Natural killer cell (primary cell): ENCODE data around the gene RBFA. TPM values are rescaled to one million over a fixed set of nuclear protein-coding genes. Genes with fewer than 3 reads are reported as not detected.

Experiments
- ATAC-seq, 3 donors: fragments of 150-1000 bp in 2 of 3; fragments of 200-7000 bp in 1 of 3; cut with Tn5 transposase; 1 replicate in 1 of 3; 2 replicates in 2 of 3; pipeline ENCODE4 v1.10.0; 2021; ENCODE audit warnings: mild to moderate bottlenecking in 2 of 3, moderate library complexity in 2 of 3
- DNase-seq, 2 donors: peaks; one replicate each; pipeline versions ENCODE4 v3.0.0 to v3.0.0-alpha.2; 2013 to 2021; ENCODE audit warnings: mixed read lengths in 1 of 2
- H3K27ac ChIP-seq: one replicate; pipeline ENCODE4 v1.5.1; 2013; ENCODE audit warnings: mild to moderate bottlenecking, low read length
- H3K27me3 ChIP-seq: one replicate; pipeline ENCODE4 v1.6.1; 2013; ENCODE audit warnings: low read length; ENCODE audit not compliant: control insufficient read depth, insufficient read depth
- H3K36me3 ChIP-seq: one replicate; pipeline ENCODE4 v1.6.1; 2013; ENCODE audit warnings: low read length; ENCODE audit not compliant: control insufficient read depth, insufficient read depth
- H3K4me1 ChIP-seq: one replicate; pipeline ENCODE4 v1.6.1; 2013; ENCODE audit warnings: low read length; ENCODE audit not compliant: control insufficient read depth, insufficient read depth
- H3K4me3 ChIP-seq: one replicate; pipeline ENCODE4 v1.5.1; 2013; ENCODE audit warnings: low read length
- H3K9me3 ChIP-seq: one replicate; pipeline ENCODE4 v1.6.1; 2013; ENCODE audit warnings: low read length; ENCODE audit not compliant: control insufficient read depth, insufficient read depth
- H3K27ac Mint-ChIP-seq, 2 donors: one replicate each; pipeline ENCODE4 v1.8.0; 2022; ENCODE audit warnings: mild to moderate bottlenecking in 2 of 2, mixed read lengths in 2 of 2, moderate library complexity in 1 of 2
- H3K27me3 Mint-ChIP-seq, 2 donors: one replicate each; pipeline ENCODE4 v1.8.0; 2022; ENCODE audit warnings: low read depth in 2 of 2, mixed read lengths in 2 of 2
- H3K36me3 Mint-ChIP-seq: one replicate; pipeline ENCODE4 v1.8.0; 2022; ENCODE audit warnings: mixed read lengths
- H3K4me1 Mint-ChIP-seq, 2 donors: one replicate each; pipeline ENCODE4 v1.8.0; 2022; ENCODE audit warnings: mixed read lengths in 2 of 2
- H3K4me3 Mint-ChIP-seq: one replicate; pipeline ENCODE4 v1.8.0; 2022; ENCODE audit warnings: mild to moderate bottlenecking, moderate library complexity, mixed read lengths
- H3K9me3 Mint-ChIP-seq, 2 donors: one replicate each; pipeline ENCODE4 v1.8.0; 2022; ENCODE audit warnings: mixed read lengths in 2 of 2
- WGBS: methylation state at CpG from one replicate; pipeline ENCODE4 v1.1.7; 2013; ENCODE audit warnings: missing lambda C conversion rate; ENCODE audit not compliant: insufficient coverage; 5-methylcytosine and 5-hydroxymethylcytosine counted together
- intact Hi-C: fragments of 100-400 bp; cut with micrococcal nuclease; formaldehyde crosslinking; loops from one replicate; pipeline ENCODE4 v1.14.2; 2022
- total RNA-seq, 4 donors: library from RNA; stranded (reverse); fragments of 120-200 nt in 1 of 4; gene quantifications; one replicate each; pipeline versions ENCODE4 v1.2.3 to v1.2.4, GENCODE V29; 2013 to 2022
- TF ChIP-seq, protein P1 (sequence below): fragments of 200-600 bp; IDR thresholded peaks from one replicate; pipeline ENCODE4 v1.8.0; 2022; ENCODE audit warnings: antibody characterized with exemption

Gene RBFA
- total RNA-seq, 3 donors from 2014 or later (not counting 1 experiment from before 2014, with no cell fraction given) = 11.9 to 17.7 (median 12.4) TPM

DNA sequence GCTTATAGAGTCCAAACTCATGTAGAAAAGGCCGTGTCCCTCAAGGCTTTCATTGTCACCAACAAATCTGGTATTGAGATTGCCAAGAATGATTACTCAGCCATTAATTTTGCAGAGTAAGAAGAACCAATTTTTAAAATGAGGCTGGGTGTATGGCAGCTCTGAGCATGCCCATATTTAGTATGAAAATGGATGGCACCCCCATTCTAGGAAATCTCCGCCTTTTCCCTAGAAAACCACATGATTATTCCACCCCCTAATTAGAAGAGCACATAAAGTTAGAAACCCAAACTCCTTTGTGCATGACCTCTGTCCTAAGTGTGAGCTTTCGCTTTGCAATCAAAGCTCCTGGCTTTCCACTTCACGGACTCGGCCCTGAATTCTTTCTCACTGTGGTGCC lies 31.8 kb upstream of the RBFA start:
- Histone ChIP-seq H3K4me1 (no peaks in the 10 kb centered on the region), H3K9me3 (peaks cover 4% of the 10 kb centered on the region), H3K27me3 (no peaks in the 10 kb centered on the region), H3K27ac (no peak overlapping the region), H3K4me3 (no peak overlapping the region), H3K36me3 (no peaks in the 10 kb centered on the region)
- intact Hi-C loops = no loop called here
- no peaks in the 10 kb centered on the region for H3K4me1 Mint-ChIP-seq
- TF ChIP-seq, protein P1, sequence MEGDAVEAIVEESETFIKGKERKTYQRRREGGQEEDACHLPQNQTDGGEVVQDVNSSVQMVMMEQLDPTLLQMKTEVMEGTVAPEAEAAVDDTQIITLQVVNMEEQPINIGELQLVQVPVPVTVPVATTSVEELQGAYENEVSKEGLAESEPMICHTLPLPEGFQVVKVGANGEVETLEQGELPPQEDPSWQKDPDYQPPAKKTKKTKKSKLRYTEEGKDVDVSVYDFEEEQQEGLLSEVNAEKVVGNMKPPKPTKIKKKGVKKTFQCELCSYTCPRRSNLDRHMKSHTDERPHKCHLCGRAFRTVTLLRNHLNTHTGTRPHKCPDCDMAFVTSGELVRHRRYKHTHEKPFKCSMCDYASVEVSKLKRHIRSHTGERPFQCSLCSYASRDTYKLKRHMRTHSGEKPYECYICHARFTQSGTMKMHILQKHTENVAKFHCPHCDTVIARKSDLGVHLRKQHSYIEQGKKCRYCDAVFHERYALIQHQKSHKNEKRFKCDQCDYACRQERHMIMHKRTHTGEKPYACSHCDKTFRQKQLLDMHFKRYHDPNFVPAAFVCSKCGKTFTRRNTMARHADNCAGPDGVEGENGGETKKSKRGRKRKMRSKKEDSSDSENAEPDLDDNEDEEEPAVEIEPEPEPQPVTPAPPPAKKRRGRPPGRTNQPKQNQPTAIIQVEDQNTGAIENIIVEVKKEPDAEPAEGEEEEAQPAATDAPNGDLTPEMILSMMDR = no peak
- H3K4me3 Mint-ChIP-seq = no peak overlapping the region
- ATAC-seq (no peak), DNase-seq (no peak)
- no peaks in the 10 kb centered on the region for H3K36me3 Mint-ChIP-seq
- H3K9me3 Mint-ChIP-seq = peaks cover 0 to 8% of the 10 kb centered on the region in 2 donors
- H3K27me3 Mint-ChIP-seq = peaks cover 0 to 3% of the 10 kb centered on the region in 2 donors
- WGBS = 94% methylated on average over 5 of the region's 5 CpGs
- no peak overlapping the region for H3K27ac Mint-ChIP-seq

DNA sequence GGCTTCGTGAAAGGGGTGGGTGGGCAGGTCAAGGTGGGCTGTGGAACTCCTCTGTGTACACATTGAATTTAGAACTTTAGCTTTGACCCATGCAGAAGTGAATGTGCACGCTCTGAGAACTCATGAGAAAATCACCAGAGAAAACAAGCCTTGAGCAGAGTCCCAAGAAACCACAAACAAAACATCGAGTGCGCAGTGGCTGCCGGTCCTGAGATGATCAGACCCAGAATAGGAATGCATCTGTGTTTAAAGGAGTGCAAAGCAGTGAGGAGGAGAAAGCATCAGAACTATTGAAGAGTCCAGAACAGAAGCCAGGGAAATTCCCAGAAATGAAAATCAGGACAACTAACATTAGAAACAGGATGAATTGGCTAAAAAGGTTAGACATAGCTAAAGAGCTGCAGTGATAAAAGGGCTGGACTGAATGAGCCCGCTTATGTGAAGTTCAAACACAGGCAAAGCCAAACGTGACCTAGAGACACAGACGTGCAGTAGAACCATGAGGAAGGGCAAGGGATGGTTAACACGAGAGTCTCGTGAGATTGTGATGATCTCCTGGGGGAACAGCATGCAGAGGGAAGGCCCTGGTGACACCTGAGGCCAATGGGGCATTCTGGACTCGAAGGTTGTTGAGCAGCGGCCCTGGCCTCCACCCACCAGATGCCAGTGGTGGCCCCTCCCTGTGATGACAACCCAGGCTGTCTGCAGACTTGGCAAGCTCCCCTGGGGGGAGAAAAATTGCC lies 29.5 kb upstream of the RBFA start:
- 80% methylated on average over 12 of the region's 12 CpGs for WGBS
- no peak for ATAC-seq
- intact Hi-C loops = no loop called here

DNA sequence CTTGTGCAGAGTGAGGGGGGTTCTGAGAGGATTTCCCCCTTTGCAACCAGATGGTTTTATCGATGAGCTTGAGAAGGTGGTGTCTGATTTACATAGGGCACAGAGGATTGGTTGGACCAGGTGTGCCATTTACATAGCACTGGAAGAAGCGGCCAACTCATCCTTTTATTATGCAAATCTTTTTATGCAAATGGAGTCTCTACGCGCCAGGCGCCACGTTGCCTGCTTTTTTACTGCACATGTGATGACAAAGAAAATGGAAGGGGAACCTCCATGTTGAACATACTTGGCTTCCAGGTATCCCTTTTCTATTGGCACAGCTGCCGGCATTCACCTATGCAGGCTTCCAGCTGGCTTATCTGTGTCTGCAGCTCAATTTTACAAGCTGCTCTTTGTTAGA lies 27.5 kb upstream of the RBFA start:
- 75% methylated on average over 7 of the region's 7 CpGs for WGBS
- no peak overlapping the region for H3K27ac ChIP-seq
- no peaks in the 10 kb centered on the region for H3K36me3 ChIP-seq
- Mint-ChIP-seq H3K27me3 (peaks cover 0 to 3% of the 10 kb centered on the region in 2 donors), H3K4me3 (no peak overlapping the region), H3K36me3 (no peaks in the 10 kb centered on the region), H3K9me3 (peaks cover 0 to 7% of the 10 kb centered on the region in 2 donors), H3K27ac (no peak overlapping the region), H3K4me1 (no peaks in the 10 kb centered on the region)
- no peaks in the 10 kb centered on the region for H3K4me1 ChIP-seq
- H3K4me3 ChIP-seq = no peak overlapping the region
- TF ChIP-seq, protein P1 = no peak
- peaks cover 11% of the 10 kb centered on the region for H3K9me3 ChIP-seq
- ATAC-seq (no peak), DNase-seq (no peak)
- H3K27me3 ChIP-seq = no peaks in the 10 kb centered on the region
- intact Hi-C loops = no loop called here

More for the DNA sequence above, 29.5 kb upstream of the RBFA start:
- no peaks in the 10 kb centered on the region for H3K27me3 ChIP-seq
- H3K4me3 ChIP-seq = no peak overlapping the region
- H3K4me1 ChIP-seq = no peaks in the 10 kb centered on the region
- TF ChIP-seq, protein P1 = no peak
- H3K9me3 ChIP-seq = peaks cover 5% of the 10 kb centered on the region
- Mint-ChIP-seq H3K27ac (no peak overlapping the region), H3K36me3 (no peaks in the 10 kb centered on the region), H3K9me3 (peaks cover 0 to 10% of the 10 kb centered on the region in 2 donors), H3K4me1 (no peaks in the 10 kb centered on the region), H3K27me3 (peaks cover 0 to 3% of the 10 kb centered on the region in 2 donors), H3K4me3 (no peak overlapping the region)
- DNase-seq = no peak
- no peak overlapping the region for H3K27ac ChIP-seq
- no peaks in the 10 kb centered on the region for H3K36me3 ChIP-seq
